RCC 7860 (cell line): ENCODE data around the gene SSX2IP.
A peak's percentile ranks its signal among the peaks of the same experiment; 100 is the strongest.
"Not testable (repeated sequence)": the region's sequence is repeated elsewhere in the genome, so short reads cannot be mapped to it uniquely, and the experiment has no call there.

ENCODE experiments used
- DNase-seq: peaks from one replicate; pipeline ENCODE4 v3.0.0-alpha.2; 2015; ENCODE audit warnings: low spot score
- FAIRE-seq: peaks from 2 replicates; lab custom pipeline; 2012; peaks lifted over from hg19 to GRCh38; lab: Jason Lieb, UNC

The SSX2IP gene, protein sequence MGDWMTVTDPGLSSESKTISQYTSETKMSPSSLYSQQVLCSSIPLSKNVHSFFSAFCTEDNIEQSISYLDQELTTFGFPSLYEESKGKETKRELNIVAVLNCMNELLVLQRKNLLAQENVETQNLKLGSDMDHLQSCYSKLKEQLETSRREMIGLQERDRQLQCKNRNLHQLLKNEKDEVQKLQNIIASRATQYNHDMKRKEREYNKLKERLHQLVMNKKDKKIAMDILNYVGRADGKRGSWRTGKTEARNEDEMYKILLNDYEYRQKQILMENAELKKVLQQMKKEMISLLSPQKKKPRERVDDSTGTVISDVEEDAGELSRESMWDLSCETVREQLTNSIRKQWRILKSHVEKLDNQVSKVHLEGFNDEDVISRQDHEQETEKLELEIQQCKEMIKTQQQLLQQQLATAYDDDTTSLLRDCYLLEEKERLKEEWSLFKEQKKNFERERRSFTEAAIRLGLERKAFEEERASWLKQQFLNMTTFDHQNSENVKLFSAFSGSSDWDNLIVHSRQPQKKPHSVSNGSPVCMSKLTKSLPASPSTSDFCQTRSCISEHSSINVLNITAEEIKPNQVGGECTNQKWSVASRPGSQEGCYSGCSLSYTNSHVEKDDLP

GRCh38 chr1:84690397-84691121 is at the start of gene SSX2IP:
SSX2IP (minus strand) TSS chr1:84690461; CDS start chr1:84671219, 19,242 bp downstream.
- DNase-seq (peak; percentile 92), FAIRE-seq (no peak)

DNA sequence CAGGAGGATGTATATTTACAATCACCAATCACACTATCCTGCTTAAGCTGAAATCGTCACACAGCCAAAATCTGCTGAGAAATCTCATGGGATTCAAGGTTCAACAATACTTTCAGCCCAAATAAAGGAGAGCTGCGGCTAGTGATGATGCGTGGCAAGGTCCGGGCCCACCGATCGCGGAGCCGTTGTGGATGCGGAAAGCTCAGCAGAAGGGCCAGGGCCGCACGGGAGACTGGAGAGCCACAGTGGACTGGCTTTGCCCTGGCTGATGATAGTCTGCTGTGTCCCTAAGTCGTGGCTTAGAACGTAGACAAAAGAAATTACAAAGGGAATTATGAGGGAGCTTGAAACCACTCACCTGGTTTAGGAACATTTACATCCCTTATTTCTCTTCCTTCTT is 48.0 kb upstream of the SSX2IP start:
- DNase-seq (no peak), FAIRE-seq (no peak)

DNA sequence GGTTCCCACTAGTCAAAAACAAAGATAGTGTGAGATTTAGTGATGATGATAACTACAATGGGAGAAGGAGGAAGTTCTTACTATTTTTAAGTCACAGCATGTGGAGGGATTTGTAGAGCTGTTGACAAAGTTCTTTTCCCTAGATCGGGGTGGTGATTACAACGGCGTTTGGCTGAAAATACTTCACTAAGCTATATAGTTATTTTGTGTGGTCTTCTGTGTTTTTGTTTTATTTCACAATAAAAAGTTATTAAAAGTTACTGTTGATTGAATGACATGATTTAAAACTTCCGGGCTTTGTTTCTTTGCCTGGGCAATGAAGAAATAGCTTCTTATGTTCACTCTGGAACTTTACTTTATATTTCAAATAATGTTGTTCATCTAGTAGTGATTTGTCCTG is 47.3 kb upstream of the SSX2IP start:
- DNase-seq: no peak
- FAIRE-seq: no peak

DNA sequence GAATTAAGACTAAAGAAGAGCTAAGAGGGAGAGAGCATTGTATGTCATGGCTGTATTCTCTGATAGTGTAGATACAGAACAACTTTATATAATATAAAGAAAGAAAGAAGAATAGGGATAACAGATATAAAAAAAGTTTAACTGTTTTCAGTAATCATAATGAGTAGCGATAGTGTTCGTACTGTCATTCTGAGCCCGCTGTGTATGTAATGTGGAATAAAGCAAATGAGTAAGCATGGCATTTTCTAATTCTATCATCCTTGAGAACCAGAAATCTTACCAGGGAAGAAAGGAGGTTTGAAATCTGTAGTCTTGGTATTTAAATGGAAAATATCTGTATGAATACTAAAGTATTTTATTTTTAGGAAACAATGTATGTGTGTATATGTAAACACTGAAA is 46.7 kb upstream of the SSX2IP start:
- DNase-seq (no peak), FAIRE-seq (no peak)

DNA sequence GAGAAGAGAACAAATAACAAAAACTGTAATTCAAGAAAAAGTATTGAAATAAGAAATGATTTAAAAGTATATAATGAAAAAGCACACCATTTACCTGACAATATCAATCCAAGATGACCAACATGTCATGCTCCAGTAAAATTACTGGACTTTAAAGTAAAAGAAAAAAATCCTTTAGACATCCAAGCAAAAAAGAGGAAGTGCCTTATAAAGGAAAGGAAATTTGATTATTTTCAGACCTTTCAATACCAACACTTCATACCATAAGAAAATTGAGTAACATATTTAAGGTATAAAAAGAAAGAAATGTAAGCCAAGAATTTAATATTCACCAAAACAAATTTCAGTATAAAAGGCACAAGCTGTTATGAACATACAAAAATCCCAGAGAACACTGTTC is 46.2 kb upstream of the SSX2IP start:
- DNase-seq (no peak), FAIRE-seq (no peak)

DNA sequence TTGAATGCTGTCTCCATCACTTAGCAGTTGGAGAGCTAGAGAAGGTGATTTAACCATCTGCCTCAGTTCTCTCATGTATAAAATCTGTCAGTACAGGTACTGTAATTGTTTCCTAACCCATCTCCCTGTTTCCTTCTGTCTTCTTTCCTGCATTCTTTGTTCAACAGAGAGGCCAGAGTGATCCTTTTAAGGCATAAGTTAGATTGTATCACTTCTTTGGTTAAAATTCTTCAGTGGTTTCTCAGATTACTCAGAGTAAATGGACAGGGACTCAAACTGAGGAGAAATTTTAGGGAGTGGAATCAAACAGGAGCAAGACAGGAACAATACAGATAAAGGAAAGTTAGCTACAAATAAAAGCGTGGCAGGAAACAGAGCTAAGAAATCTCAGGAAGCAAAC is 45.2 kb upstream of the SSX2IP start:
- no peak for DNase-seq
- no peak for FAIRE-seq

GRCh38 chr1:84732520-84732919 is 42.3 kb upstream of the SSX2IP start:
- FAIRE-seq (no peak), DNase-seq (no peak)

DNA sequence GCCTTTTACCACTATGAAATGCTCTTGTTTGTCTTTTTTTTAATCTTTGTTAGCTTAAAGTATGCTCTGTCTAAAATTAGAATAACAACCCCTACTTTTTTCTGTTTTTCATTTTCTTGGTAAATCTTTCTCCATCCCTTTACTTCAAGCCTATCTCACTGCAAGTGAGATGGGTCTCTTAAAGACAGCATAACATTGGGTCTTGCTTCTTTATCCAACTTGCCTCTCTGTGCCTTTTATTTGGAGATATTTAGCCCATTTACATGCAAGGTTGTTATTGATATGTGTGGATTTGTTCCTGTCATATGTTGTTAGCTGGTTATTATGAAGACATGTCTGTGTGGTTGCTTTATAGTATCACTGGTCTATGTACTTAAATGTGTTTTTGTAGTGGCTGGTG is 41.3 kb upstream of the SSX2IP start:
- DNase-seq (no peak), FAIRE-seq (no peak)

GRCh38 chr1:84727711-84728110 is 37.5 kb upstream of the SSX2IP start:
- not testable (repeated sequence) for DNase-seq, FAIRE-seq

DNA sequence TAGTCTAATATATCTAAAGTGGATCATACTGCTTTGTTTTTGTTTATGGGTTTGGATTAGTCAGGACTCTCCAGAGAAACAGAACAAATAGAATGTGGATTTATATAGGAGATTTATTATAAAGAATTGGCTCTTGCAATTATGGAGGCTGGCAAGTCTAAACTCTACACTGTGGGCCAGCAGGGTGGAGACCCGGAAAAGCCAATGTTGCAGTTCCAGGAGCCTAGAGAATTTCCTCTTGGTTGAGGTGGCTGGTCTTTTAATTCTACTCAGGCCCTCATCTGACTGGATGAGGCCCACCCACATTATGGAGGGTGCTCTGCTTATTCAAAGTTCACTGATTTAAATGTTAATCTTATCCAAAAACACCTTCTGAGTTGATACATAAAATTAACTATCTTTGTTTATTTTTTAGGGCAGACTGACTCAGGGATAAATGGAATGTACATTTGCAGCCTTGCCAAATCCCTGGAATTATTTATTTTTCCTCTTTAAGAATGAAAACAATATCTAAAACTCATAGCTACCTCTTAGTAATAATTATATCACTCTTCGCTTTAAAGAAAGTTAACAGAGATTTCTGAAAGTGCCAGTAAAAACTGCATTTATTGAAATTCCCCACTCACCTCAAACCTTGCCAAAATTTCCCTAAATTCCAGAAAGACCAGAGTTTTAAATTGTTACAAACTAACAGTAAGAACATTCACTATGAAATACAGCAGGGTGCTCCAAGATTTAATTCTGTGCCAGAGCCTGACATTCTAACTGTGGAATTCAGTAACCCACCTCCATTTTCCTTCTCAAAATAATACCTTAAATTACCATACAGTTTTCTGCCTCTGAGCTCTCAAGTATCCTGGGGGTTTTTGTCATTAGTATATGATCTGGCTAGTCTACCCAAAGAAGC is 36.6 kb upstream of the SSX2IP start:
- FAIRE-seq (no peak), DNase-seq (no peak)

GRCh38 chr1:84724128-84724860 is 34.0 kb upstream of the SSX2IP start:
- no peak for FAIRE-seq
- no peak for DNase-seq

- no peak for DNase-seq
These were observed 32.5 kb upstream of the SSX2IP start for GRCh38 chr1:84722794-84723193.

DNA sequence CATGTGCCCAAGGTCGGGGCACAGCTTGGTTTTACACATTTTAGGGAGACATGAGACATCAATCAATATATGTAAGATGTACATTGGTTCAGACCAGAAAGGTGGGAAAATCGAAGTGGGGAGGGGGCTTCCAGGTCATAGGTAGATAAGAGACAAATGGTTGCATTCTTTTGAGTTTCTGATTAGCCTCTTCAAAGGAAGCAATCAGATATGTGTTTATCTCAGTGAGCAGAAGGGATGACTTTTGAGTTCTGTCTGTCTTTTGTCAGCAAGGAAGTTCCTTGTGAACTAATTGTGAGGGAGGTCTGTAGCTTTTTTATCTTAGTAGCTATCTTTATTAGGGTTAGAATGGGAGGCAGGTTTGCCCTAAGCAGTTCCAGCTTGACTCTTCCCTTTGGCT is 31.6 kb upstream of the SSX2IP start:
- DNase-seq, FAIRE-seq: not testable (repeated sequence)

More at GRCh38 chr1:84722794-84723193, 32.5 kb upstream of the SSX2IP start:
- FAIRE-seq: no peak

GRCh38 chr1:84721152-84721551 is 30.9 kb upstream of the SSX2IP start:
- DNase-seq (peak; percentile 15), FAIRE-seq (no peak)

- FAIRE-seq: no peak
These were observed 30.0 kb upstream of the SSX2IP start for GRCh38 chr1:84720221-84720780.

GRCh38 chr1:84719543-84720217 is 29.4 kb upstream of the SSX2IP start:
- FAIRE-seq: no peak
- no peak for DNase-seq

More at GRCh38 chr1:84720221-84720780, 30.0 kb upstream of the SSX2IP start:
- DNase-seq: no peak

- no peak for DNase-seq
These were observed 25.2 kb upstream of the SSX2IP start for GRCh38 chr1:84715342-84716019.

GRCh38 chr1:84712276-84712874 is 22.1 kb upstream of the SSX2IP start:
- DNase-seq (no peak), FAIRE-seq (no peak)

More at GRCh38 chr1:84715342-84716019, 25.2 kb upstream of the SSX2IP start:
- FAIRE-seq: no peak
